K562 (cell line): ENCODE results near the gene BAG5. TPM values are rescaled to one million over a fixed set of nuclear protein-coding genes. Genes with fewer than 3 reads are reported as not detected.

ENCODE experiments used
- ADNP ChIP-seq: fragments of 200-800 bp; sonication (Bioruptor generic); IDR thresholded peaks from 2 replicates; pipeline ENCODE4 v1.6.1; 2016; ENCODE audit warnings: missing genetic modification characterization, missing compliant biosample characterization
- DDX20 ChIP-seq: fragments of 450-650 bp; IDR thresholded peaks from 2 replicates; pipeline ENCODE4 v1.6.1; 2016; ENCODE audit warnings: missing genetic modification characterization, low read depth, mild to moderate bottlenecking, missing compliant biosample characterization, moderate library complexity
- ERF ChIP-seq: fragments of 450-650 bp; formaldehyde crosslinking; IDR thresholded peaks from 2 replicates; pipeline ENCODE4 v1.4.0; 2020; ENCODE audit warnings: mild to moderate bottlenecking, mixed read lengths
- GABPA ChIP-seq: fragments of 200-800 bp; sonication (Bioruptor generic); conservative IDR thresholded peaks from 2 replicates; pipeline ENCODE4 v1.6.1; 2016; ENCODE audit warnings: low read depth, missing genetic modification characterization, missing compliant biosample characterization
- KLF6 ChIP-seq: fragments of 250-450 bp; sonication (Bioruptor Pico); IDR thresholded peaks from 2 replicates; pipeline ENCODE4 v1.4.0; 2020; ENCODE audit warnings: mild to moderate bottlenecking, moderate library complexity, borderline replicate concordance
- MBD2 ChIP-seq: sonication (generic); IDR thresholded peaks from 2 replicates; pipeline ENCODE4 v1.6.1; 2016; ENCODE audit warnings: low read depth, borderline replicate concordance
- NFATC3 ChIP-seq: fragments of 450-650 bp; IDR thresholded peaks from 2 replicates; pipeline ENCODE4 v1.6.1; 2017; ENCODE audit warnings: mild to moderate bottlenecking
- NR4A1 ChIP-seq, 2 experiments: fragments of 250-450 bp in 1 of 2; fragments of 450-650 bp in 1 of 2; sonication (Bioruptor Pico) in 1 of 2; IDR thresholded peaks; 2 replicates each; pipeline versions ENCODE4 v1.4.0 to v1.6.1; 2016 to 2020; ENCODE audit warnings: mild to moderate bottlenecking in 2 of 2, missing compliant biosample characterization in 1 of 2, missing genetic modification characterization in 1 of 2, moderate library complexity in 1 of 2
- SMC3 ChIP-seq: conservative IDR thresholded peaks from 2 replicates; pipeline ENCODE4 v1.6.1; 2011; ENCODE audit warnings: low read depth, low read length, improper control_type of control experiment; ENCODE audit not compliant: insufficient read depth
- SRSF7 ChIP-seq: fragments of 200-400 bp; formaldehyde crosslinking; optimal IDR thresholded peaks from 2 replicates; pipeline ENCODE3; 2017; ENCODE audit warnings: mild to moderate bottlenecking, low read depth, low read length
- SRSF9 ChIP-seq: fragments of 200-400 bp; formaldehyde crosslinking; IDR thresholded peaks from 2 replicates; pipeline ENCODE4 v1.6.1; 2017; ENCODE audit warnings: low read depth, low read length, borderline replicate concordance
- TRIM24 ChIP-seq, 2 experiments: fragments of 450-650 bp; IDR thresholded peaks; 2 replicates each; pipeline ENCODE4 v1.6.1; 2016
- ZBTB8A ChIP-seq: fragments of 450-650 bp; IDR thresholded peaks from 2 replicates; pipeline ENCODE4 v1.6.1; 2018; ENCODE audit warnings: mild to moderate bottlenecking, moderate library complexity; ENCODE audit not compliant: partially characterized antibody
- polyA plus RNA-seq, 8 experiments: library from polyadenylated mRNA; depleted of rRNA in 4 of 8; stranded (reverse) in 5 of 8; unstranded in 3 of 8; fragments of >200 nt; fragmentation: Nextera tagmentation in 2 of 8; fragmentation: Illumina TruSeq in 1 of 8; extraction: Ambion mirVana in 2 of 8; extraction: Trizol in 1 of 8; gene quantifications; 2 replicates each; pipeline versions ENCODE4 v1.2.1 to v1.2.3, GENCODE V29; 2011 to 2014; ENCODE audit warnings: inconsistent platforms in 1 of 8, missing spikeins in 1 of 8
- total RNA-seq, 7 experiments: library from RNA; depleted of rRNA in 6 of 7; stranded (reverse); fragments of >200 nt in 6 of 7; fragmentation: Illumina TruSeq in 2 of 7; extraction: Trizol in 2 of 7; gene quantifications; 2 replicates each; pipeline versions ENCODE4 v1.2.1 to v1.2.3, GENCODE V29; 2011 to 2021; ENCODE audit warnings: low replicate concordance in 1 of 7
- TF ChIP-seq, protein P1 (sequence below), 2 experiments: fragments of 450-650 bp; conservative IDR thresholded peaks; 2 replicates each; pipeline ENCODE4 v1.6.1; 2017; ENCODE audit warnings: mild to moderate bottlenecking in 2 of 2, moderate library complexity in 2 of 2
- TF ChIP-seq, protein P2 (sequence below): fragments of 450-650 bp; IDR thresholded peaks from 2 replicates; pipeline ENCODE4 v1.6.1; 2016; ENCODE audit warnings: missing biosample characterization, missing genetic modification characterization
- TF ChIP-seq, protein P3 (sequence below): sonication (generic); formaldehyde crosslinking; IDR thresholded peaks from 2 replicates; pipeline ENCODE4 v1.8.0; 2022; ENCODE audit warnings: missing genetic modification reagents, mild to moderate bottlenecking, moderate library complexity, borderline replicate concordance
- TF ChIP-seq, protein P4 (sequence below): fragments of 450-650 bp; formaldehyde crosslinking; conservative IDR thresholded peaks from 2 replicates; pipeline ENCODE4 v1.4.0; 2022; ENCODE audit warnings: mild to moderate bottlenecking, missing genetic modification characterization
- TF ChIP-seq, protein P5 (sequence below): fragments of 450-650 bp; IDR thresholded peaks from 2 replicates; pipeline ENCODE4 v1.6.1; 2016; ENCODE audit warnings: low read depth, mild to moderate bottlenecking, moderate library complexity
- TF ChIP-seq, protein P6 (sequence below), 2 experiments: fragments of 200-800 bp in 1 of 2; sonication (Bioruptor generic) in 1 of 2; sonication (generic) in 1 of 2; formaldehyde crosslinking in 1 of 2; IDR thresholded peaks in 1 of 2; conservative IDR thresholded peaks in 1 of 2; 2 replicates each; pipeline versions ENCODE4 v1.5.0 to v1.6.1; 2016 to 2020; ENCODE audit warnings: missing compliant biosample characterization in 1 of 2, missing genetic modification characterization in 1 of 2, missing genetic modification reagents in 1 of 2

The BAG5 gene
- total and polyA plus RNA-seq, 9 of the 15 experiments (the other 6 are each of a cell fraction or from before 2014, with no cell fraction given), result 7.9 to 21.4 (median 13.2) TPM

DNA sequence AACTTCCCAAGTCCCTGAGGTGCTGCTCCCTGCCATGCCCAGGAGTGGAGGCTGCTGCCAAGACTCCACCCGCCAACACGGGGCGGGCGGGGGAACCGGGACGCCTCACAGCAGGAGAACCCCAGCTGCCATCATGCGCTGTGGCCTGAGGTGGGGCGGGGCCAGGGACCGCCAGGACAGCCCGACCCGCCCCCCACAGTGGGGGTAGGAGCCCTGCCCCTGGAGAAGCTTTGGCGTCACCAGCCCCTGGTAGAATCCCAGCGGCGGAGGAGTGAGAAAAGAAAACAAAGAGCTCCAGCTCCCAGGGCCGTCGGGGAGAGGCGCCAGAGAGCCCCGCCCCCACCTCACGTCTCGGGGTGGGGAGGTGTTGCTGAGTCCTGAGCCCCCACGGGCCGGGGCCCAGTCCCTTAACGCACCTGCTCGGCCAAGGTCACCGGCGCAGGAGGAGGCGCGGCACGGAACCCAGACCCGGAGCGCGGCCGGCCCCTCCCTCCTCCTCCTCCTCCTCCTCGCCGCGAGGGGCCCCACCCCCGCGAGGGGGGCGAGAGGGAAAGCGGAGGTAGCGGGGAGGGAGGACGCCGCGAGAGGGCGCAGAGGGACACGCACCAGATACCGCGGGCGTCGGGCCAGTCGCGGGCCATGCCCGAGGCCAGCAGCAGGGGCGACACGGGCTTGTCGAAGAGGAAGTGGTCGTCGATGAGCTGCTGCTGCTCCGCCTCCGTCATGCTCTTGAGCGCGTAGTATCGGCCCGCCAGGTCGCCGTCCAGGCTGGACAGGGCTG is 41.6 kb downstream of the BAG5 start (continued):
- TF ChIP-seq ZBTB8A (no peak), NFATC3 (no peak), ADNP (tag) (no peak), GABPA (tag) (0 out of 2 replicates have a peak, but pooled peaks have one; percentile 28), SMC3 (0 out of 2 replicates have a peak, but pooled peaks have one; percentile 27), SRSF9 (no peak), TRIM24 (IDR thresholded peaks at IDR 0.05) (peak in 1 of 2 experiments; percentile 47; a peak in 2 of 4 replicates), SRSF7 (no peak), ERF (CRISPR knock-in tag) (0 out of 2 replicates have a peak, but pooled peaks have one; percentile 18), NR4A1 (CRISPR knock-in tag; IDR thresholded peaks at IDR 0.05) (no peak), NR4A1 (tag; IDR thresholded peaks at IDR 0.05) (no peak), MBD2 (no peak), KLF6 (CRISPR knock-in tag) (no peak), DDX20 (tag) (no peak)
- TF ChIP-seq, protein P1, sequence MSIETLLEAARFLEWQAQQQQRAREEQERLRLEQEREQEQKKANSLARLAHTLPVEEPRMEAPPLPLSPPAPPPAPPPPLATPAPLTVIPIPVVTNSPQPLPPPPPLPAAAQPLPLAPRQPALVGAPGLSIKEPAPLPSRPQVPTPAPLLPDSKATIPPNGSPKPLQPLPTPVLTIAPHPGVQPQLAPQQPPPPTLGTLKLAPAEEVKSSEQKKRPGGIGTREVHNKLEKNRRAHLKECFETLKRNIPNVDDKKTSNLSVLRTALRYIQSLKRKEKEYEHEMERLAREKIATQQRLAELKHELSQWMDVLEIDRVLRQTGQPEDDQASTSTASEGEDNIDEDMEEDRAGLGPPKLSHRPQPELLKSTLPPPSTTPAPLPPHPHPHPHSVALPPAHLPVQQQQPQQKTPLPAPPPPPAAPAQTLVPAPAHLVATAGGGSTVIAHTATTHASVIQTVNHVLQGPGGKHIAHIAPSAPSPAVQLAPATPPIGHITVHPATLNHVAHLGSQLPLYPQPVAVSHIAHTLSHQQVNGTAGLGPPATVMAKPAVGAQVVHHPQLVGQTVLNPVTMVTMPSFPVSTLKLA (conservative IDR thresholded peaks at IDR 0.05), result peak; percentile 59 to 73
- TF ChIP-seq, protein P2, sequence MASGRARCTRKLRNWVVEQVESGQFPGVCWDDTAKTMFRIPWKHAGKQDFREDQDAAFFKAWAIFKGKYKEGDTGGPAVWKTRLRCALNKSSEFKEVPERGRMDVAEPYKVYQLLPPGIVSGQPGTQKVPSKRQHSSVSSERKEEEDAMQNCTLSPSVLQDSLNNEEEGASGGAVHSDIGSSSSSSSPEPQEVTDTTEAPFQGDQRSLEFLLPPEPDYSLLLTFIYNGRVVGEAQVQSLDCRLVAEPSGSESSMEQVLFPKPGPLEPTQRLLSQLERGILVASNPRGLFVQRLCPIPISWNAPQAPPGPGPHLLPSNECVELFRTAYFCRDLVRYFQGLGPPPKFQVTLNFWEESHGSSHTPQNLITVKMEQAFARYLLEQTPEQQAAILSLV (tag), result no peak
- TF ChIP-seq, protein P3, sequence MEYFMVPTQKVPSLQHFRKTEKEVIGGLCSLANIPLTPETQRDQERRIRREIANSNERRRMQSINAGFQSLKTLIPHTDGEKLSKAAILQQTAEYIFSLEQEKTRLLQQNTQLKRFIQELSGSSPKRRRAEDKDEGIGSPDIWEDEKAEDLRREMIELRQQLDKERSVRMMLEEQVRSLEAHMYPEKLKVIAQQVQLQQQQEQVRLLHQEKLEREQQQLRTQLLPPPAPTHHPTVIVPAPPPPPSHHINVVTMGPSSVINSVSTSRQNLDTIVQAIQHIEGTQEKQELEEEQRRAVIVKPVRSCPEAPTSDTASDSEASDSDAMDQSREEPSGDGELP (CRISPR knock-in tag), result peak; percentile 75
- TF ChIP-seq, protein P4, sequence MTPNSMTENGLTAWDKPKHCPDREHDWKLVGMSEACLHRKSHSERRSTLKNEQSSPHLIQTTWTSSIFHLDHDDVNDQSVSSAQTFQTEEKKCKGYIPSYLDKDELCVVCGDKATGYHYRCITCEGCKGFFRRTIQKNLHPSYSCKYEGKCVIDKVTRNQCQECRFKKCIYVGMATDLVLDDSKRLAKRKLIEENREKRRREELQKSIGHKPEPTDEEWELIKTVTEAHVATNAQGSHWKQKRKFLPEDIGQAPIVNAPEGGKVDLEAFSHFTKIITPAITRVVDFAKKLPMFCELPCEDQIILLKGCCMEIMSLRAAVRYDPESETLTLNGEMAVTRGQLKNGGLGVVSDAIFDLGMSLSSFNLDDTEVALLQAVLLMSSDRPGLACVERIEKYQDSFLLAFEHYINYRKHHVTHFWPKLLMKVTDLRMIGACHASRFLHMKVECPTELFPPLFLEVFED (CRISPR knock-in tag), result no peak
- TF ChIP-seq, protein P5, sequence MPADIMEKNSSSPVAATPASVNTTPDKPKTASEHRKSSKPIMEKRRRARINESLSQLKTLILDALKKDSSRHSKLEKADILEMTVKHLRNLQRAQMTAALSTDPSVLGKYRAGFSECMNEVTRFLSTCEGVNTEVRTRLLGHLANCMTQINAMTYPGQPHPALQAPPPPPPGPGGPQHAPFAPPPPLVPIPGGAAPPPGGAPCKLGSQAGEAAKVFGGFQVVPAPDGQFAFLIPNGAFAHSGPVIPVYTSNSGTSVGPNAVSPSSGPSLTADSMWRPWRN, result peak; percentile 94
- TF ChIP-seq, protein P6, sequence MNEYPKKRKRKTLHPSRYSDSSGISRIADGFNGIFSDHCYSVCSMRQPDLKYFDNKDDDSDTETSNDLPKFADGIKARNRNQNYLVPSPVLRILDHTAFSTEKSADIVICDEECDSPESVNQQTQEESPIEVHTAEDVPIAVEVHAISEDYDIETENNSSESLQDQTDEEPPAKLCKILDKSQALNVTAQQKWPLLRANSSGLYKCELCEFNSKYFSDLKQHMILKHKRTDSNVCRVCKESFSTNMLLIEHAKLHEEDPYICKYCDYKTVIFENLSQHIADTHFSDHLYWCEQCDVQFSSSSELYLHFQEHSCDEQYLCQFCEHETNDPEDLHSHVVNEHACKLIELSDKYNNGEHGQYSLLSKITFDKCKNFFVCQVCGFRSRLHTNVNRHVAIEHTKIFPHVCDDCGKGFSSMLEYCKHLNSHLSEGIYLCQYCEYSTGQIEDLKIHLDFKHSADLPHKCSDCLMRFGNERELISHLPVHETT (CRISPR knock-in tag; conservative IDR thresholded peaks at IDR 0.05 in 1 of 2, IDR thresholded peaks at IDR 0.05 in 1 of 2), result 0 out of 4 replicates have a peak, but pooled peaks of 1 of the 2 experiments have one; percentile 28
